GM12878 (cell line): Measurements from ENCODE around the gene TMEM132D.

Experiments used
- CBX5 ChIP-seq: sonication (generic); IDR thresholded peaks from 2 replicates; pipeline ENCODE4 v1.6.1; 2016; ENCODE audit warnings: low read depth, moderate library complexity, mild to moderate bottlenecking, inconsistent platforms
- CEBPB ChIP-seq, 2 experiments: fragments of 150-350 bp in 1 of 2; IDR thresholded peaks; 2 replicates each; pipeline ENCODE4 v1.6.1; 2012 to 2014; ENCODE audit warnings: low read depth in 2 of 2, low read length in 2 of 2, borderline replicate concordance in 1 of 2, inconsistent platforms in 1 of 2
- POLR2A ChIP-seq: IDR thresholded peaks from 2 replicates; pipeline ENCODE4 v1.6.1; 2011; ENCODE audit warnings: low read depth, mild to moderate bottlenecking, low read length
- RFX5 ChIP-seq: IDR thresholded peaks from 2 replicates; pipeline ENCODE4 v1.6.1; 2011; ENCODE audit warnings: low read depth, low read length, improper control_type of control experiment
- TAF1 ChIP-seq: IDR thresholded peaks from 2 replicates; pipeline ENCODE4 v1.6.1; 2011; ENCODE audit warnings: mild to moderate bottlenecking, low read depth, low read length, borderline replicate concordance
- ZNF274 ChIP-seq: IDR thresholded peaks from one replicate; pipeline ENCODE4 v1.8.0; 2011; ENCODE audit not compliant: insufficient read length, insufficient read depth
- TF ChIP-seq, protein P1 (sequence below), 3 experiments: IDR thresholded peaks in 2 of 3; conservative IDR thresholded peaks in 1 of 3; 2 replicates each; pipeline ENCODE4 v1.5.1; 2011; ENCODE audit warnings: low read depth in 3 of 3, low read length in 3 of 3, mild to moderate bottlenecking in 3 of 3, control low read depth in 2 of 3, moderate library complexity in 2 of 3, inconsistent platforms in 1 of 3, mixed read lengths in 1 of 3; ENCODE audit not compliant: control insufficient read depth in 2 of 3, insufficient read depth in 1 of 3; ENCODE audit errors: extremely low read depth in 1 of 3
- TF ChIP-seq, protein P2 (sequence below): IDR thresholded peaks from 2 replicates; pipeline ENCODE4 v1.6.1; 2012; ENCODE audit warnings: low read depth, low read length, improper control_type of control experiment

DNA sequence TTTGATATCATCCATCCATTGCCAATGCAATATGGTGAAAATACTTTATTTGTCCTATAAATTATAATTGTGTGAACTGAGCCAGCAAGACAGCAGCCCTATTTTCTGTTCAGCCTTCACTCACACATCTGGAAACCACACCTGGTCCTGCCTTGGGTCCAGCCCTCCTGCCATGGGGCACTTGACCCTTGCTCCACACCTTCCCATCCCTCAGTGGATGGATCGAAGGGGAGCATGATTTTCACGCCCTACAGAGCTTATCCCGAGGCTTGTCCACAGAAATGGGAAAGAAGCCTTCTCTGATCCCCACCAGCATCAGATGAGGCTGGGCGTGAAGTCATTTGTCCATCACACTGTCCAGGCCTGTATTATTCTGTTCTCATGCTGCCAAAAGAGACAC, 10.1 kb downstream of the TMEM132D start:
- TF ChIP-seq CEBPB (IDR thresholded peaks at IDR 0.05; ENCODE audit: borderline replicate concordance in 1 of 2, low read depth in 2 of 2, low read length in 2 of 2), result no peak
- TF ChIP-seq POLR2A, result no peak
- TF ChIP-seq, protein P1, sequence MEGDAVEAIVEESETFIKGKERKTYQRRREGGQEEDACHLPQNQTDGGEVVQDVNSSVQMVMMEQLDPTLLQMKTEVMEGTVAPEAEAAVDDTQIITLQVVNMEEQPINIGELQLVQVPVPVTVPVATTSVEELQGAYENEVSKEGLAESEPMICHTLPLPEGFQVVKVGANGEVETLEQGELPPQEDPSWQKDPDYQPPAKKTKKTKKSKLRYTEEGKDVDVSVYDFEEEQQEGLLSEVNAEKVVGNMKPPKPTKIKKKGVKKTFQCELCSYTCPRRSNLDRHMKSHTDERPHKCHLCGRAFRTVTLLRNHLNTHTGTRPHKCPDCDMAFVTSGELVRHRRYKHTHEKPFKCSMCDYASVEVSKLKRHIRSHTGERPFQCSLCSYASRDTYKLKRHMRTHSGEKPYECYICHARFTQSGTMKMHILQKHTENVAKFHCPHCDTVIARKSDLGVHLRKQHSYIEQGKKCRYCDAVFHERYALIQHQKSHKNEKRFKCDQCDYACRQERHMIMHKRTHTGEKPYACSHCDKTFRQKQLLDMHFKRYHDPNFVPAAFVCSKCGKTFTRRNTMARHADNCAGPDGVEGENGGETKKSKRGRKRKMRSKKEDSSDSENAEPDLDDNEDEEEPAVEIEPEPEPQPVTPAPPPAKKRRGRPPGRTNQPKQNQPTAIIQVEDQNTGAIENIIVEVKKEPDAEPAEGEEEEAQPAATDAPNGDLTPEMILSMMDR (IDR thresholded peaks at IDR 0.05 in 2 of 3, conservative IDR thresholded peaks at IDR 0.05 in 1 of 3; ENCODE audit: control insufficient read depth in 2 of 3, extremely low read depth in 1 of 3, insufficient read depth in 1 of 3, low read depth in 3 of 3, low read length in 3 of 3), result no peak
- TF ChIP-seq RFX5, result no peak
- TF ChIP-seq CBX5, result no peak
- TF ChIP-seq ZNF274, result no peak
- TF ChIP-seq, protein P2, sequence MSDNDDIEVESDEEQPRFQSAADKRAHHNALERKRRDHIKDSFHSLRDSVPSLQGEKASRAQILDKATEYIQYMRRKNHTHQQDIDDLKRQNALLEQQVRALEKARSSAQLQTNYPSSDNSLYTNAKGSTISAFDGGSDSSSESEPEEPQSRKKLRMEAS, result no peak
- no peak for TF ChIP-seq TAF1
